Measurements from ENCODE around the gene MUC5B. TPM values are rescaled to one million over a fixed set of nuclear protein-coding genes. Genes with fewer than 3 reads are reported as not detected.
"Not testable (repeated sequence)": the region's sequence is repeated elsewhere in the genome, so short reads cannot be mapped to it uniquely, and the experiment has no call there.

Gene MUC5B
- total RNA-seq, 1 experiment from 2014 or later = 3.4 TPM

DNA sequence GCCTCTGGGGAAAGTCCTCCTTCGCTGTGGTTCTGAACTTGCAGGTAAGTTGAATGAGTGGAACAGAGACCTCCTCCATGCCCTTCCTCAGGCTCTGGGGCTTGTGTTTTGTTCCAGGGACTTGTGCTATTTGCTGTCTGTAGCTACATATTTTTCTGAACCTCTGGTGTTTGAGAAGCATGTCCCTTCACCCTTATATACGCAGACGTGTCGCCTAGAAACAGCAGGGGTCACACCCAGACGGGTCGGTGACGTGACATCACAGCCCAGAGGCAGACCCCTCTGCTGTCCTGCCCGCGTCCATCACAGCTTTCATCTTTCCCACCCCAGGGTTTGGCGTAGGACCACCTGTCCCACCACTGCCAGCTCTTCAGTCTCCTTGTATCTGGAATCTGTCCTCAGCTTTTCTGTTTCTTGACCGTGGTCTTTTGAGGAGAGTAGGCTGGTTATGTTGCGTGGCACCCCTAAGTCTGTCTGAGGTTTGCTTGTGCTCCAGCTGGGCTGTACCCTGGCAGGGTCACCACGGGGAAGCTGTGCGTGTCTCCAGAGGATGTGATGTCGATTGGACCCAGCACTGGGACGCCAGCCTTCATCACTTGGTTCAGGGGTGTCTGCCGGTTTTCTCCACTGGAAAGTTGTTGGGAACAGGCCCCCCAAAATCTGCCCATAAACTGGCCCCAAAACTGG is 13.4 kb upstream of the MUC5B start:
- no peak for DNase-seq
- no TSS peak for BruUV-seq (replicated peaks)
- intact Hi-C loops (cut with micrococcal nuclease; ENCODE audit: unreplicated experiment) = loop anchor here (10.0 kb wide), 1 partner anchor 95 kb away; no protein-coding TSS in a partner anchor
- no peaks in the 10 kb centered on the region for H3K36me3 Mint-ChIP-seq (ENCODE audit: insufficient read depth, unreplicated experiment)
- peaks cover 25% of the 10 kb centered on the region for H3K27me3 Mint-ChIP-seq (ENCODE audit: unreplicated experiment)
- no peak overlapping the region for H3K4me3 Mint-ChIP-seq (ENCODE audit: low read depth, unreplicated experiment)
- H3K4me1 Mint-ChIP-seq (ENCODE audit: low read depth, unreplicated experiment) = peaks cover 13% of the 10 kb centered on the region
- CTCF ChIA-PET = no interaction called here
- H3K27ac Mint-ChIP-seq (ENCODE audit: unreplicated experiment) = no peak overlapping the region
- peaks cover 11% of the 10 kb centered on the region for H3K9me3 Mint-ChIP-seq (ENCODE audit: low read depth, unreplicated experiment)
- TF ChIP-seq, protein P1, sequence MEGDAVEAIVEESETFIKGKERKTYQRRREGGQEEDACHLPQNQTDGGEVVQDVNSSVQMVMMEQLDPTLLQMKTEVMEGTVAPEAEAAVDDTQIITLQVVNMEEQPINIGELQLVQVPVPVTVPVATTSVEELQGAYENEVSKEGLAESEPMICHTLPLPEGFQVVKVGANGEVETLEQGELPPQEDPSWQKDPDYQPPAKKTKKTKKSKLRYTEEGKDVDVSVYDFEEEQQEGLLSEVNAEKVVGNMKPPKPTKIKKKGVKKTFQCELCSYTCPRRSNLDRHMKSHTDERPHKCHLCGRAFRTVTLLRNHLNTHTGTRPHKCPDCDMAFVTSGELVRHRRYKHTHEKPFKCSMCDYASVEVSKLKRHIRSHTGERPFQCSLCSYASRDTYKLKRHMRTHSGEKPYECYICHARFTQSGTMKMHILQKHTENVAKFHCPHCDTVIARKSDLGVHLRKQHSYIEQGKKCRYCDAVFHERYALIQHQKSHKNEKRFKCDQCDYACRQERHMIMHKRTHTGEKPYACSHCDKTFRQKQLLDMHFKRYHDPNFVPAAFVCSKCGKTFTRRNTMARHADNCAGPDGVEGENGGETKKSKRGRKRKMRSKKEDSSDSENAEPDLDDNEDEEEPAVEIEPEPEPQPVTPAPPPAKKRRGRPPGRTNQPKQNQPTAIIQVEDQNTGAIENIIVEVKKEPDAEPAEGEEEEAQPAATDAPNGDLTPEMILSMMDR (IDR thresholded peaks at IDR 0.05; ENCODE audit: unreplicated experiment) = no peak

DNA sequence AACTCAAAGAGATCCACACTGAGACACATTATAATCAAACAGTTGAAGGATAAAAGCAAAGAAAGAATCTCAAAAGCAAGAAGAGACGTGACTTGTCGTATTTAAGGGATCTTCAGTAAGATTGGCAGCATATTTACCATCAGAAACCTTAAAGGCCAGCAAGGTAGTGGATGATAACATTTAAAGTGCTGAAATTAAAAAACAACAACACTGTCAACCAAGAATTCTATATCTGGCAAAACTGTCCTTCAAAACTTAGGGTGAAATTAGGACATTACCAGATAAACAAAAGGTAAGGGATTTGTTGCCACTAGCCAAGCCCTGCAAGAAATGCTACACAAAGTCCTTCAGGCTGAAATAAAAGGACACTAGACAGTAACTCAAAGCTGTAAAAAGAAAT is 11.0 kb upstream of the MUC5B start:
- Mint-ChIP-seq H3K27me3 (ENCODE audit: unreplicated experiment) (peaks cover 25% of the 10 kb centered on the region), H3K36me3 (ENCODE audit: insufficient read depth, unreplicated experiment) (no peaks in the 10 kb centered on the region), H3K9me3 (ENCODE audit: low read depth, unreplicated experiment) (peaks cover 11% of the 10 kb centered on the region), H3K4me3 (ENCODE audit: low read depth, unreplicated experiment) (no peak overlapping the region), H3K4me1 (ENCODE audit: low read depth, unreplicated experiment) (no peaks in the 10 kb centered on the region), H3K27ac (ENCODE audit: unreplicated experiment) (no peak overlapping the region)
- BruUV-seq (replicated peaks) = no TSS peak
- no peak for DNase-seq
- CTCF ChIA-PET = no interaction called here
- intact Hi-C loops (cut with micrococcal nuclease; ENCODE audit: unreplicated experiment) = no loop called here
- TF ChIP-seq, protein P1 (IDR thresholded peaks at IDR 0.05; ENCODE audit: unreplicated experiment) = no peak

DNA sequence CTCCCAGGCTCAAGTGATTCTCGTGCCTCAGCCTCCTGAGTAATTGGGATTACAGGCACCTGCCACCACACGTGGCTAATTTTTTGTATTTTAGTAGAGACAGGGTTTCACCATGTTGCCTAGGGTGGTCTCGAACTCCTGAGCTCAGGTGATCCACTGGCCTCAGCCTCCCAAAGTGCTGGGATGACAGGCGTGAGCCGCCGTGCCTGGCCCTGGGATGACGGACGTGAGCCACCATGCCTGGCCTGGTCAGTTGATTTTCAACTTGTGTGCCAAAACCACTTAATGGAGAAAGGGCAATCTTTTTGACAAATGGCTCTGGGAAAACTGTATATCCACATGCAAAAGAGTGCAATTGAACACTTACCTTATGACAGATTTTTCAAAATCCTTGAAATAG is 7.0 kb upstream of the MUC5B start:
- H3K36me3 Mint-ChIP-seq (ENCODE audit: insufficient read depth, unreplicated experiment); H3K9me3 Mint-ChIP-seq (ENCODE audit: low read depth, unreplicated experiment); H3K27ac Mint-ChIP-seq (ENCODE audit: unreplicated experiment); intact Hi-C loops (cut with micrococcal nuclease; ENCODE audit: unreplicated experiment); CTCF ChIA-PET; H3K4me1 Mint-ChIP-seq (ENCODE audit: low read depth, unreplicated experiment); H3K4me3 Mint-ChIP-seq (ENCODE audit: low read depth, unreplicated experiment); DNase-seq; BruUV-seq (replicated peaks): not testable (repeated sequence)
- peaks cover 26% of the 10 kb centered on the region for H3K27me3 Mint-ChIP-seq (ENCODE audit: unreplicated experiment)

DNA sequence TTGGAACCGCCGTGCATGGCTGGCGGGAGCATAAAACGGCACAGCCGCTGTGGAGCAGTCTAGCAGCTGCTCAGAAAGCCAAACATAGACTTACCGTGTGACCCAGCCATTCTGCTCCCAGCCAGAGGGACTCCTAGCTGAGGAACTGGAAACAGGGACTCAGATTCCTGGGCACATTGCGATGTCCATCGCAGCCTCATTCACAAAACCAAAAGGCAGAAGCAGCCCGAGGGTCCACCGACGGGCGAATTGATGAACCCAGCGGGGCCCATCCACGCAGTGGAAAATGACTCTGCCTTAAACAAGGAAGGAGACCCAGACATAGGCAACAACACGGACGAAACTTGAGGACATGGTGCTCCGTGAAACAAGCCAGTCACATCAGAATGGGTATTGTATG is 5.7 kb upstream of the MUC5B start:
- no peak for DNase-seq
- intact Hi-C loops (cut with micrococcal nuclease; ENCODE audit: unreplicated experiment) = no loop called here
- H3K4me1 Mint-ChIP-seq (ENCODE audit: low read depth, unreplicated experiment) = no peaks in the 10 kb centered on the region
- TF ChIP-seq, protein P1 (IDR thresholded peaks at IDR 0.05; ENCODE audit: unreplicated experiment) = no peak
- no peak overlapping the region for H3K27ac Mint-ChIP-seq (ENCODE audit: unreplicated experiment)
- no TSS peak for BruUV-seq (replicated peaks)
- H3K36me3 Mint-ChIP-seq (ENCODE audit: insufficient read depth, unreplicated experiment) = peaks cover 5% of the 10 kb centered on the region
- CTCF ChIA-PET = no interaction called here
- H3K9me3 Mint-ChIP-seq (ENCODE audit: low read depth, unreplicated experiment) = no peaks in the 10 kb centered on the region
- H3K4me3 Mint-ChIP-seq (ENCODE audit: low read depth, unreplicated experiment) = no peak overlapping the region
- H3K27me3 Mint-ChIP-seq (ENCODE audit: unreplicated experiment) = peaks cover 23% of the 10 kb centered on the region

DNA sequence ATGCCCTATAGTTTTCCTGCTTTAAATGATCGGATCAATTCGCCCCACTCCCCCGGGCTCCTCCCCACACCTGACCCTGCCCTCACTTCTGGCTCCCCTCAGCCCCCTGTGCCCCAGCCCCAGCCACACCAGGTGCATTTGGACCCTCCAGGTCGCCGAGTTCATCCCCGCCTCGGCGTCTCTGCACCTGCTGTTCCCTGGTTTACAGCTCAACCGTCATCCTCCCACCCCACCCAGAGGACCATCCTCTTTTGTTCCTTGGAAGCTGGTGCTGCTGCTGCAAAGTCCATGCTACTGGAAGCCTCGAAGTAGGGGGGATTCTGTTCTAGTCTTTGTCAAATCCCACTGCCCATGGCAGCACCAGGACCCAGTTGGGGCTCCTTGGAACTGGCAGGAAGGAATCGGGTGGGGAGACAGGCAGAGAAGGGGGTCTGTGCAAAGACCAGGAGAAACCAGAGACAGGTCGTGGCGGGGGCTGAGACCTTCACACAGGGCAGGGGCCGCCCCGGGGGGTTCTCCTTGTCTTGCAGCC is 4.5 kb upstream of the MUC5B start:
- H3K9me3 Mint-ChIP-seq (ENCODE audit: low read depth, unreplicated experiment) = no peaks in the 10 kb centered on the region
- DNase-seq = no peak
- peaks cover 3% of the 10 kb centered on the region for H3K4me1 Mint-ChIP-seq (ENCODE audit: low read depth, unreplicated experiment)
- H3K27me3 Mint-ChIP-seq (ENCODE audit: unreplicated experiment) = peaks cover 23% of the 10 kb centered on the region
- TF ChIP-seq, protein P1 (IDR thresholded peaks at IDR 0.05; ENCODE audit: unreplicated experiment) = no peak
- H3K27ac Mint-ChIP-seq (ENCODE audit: unreplicated experiment) = no peak overlapping the region
- CTCF ChIA-PET = no interaction called here
- BruUV-seq (replicated peaks) = no TSS peak
- no peak overlapping the region for H3K4me3 Mint-ChIP-seq (ENCODE audit: low read depth, unreplicated experiment)
- intact Hi-C loops (cut with micrococcal nuclease; ENCODE audit: unreplicated experiment) = no loop called here
- H3K36me3 Mint-ChIP-seq (ENCODE audit: insufficient read depth, unreplicated experiment) = peaks cover 6% of the 10 kb centered on the region
